Right renal cortex interstitium (tissue), 3 donors: ENCODE measurements around the gene COP1. TPM values are rescaled to one million over a fixed set of nuclear protein-coding genes. Genes with fewer than 3 reads are reported as not detected.

ENCODE experiments used
- DNase-seq, 3 donors: peaks; one replicate each; pipeline ENCODE4 v3.0.0-alpha.2; 2013; ENCODE audit warnings: low read depth in 3 of 3, low spot score in 2 of 3
- polyA plus RNA-seq, 3 donors: library from polyadenylated mRNA; unstranded; fragments of 120-200 nt; gene quantifications; one replicate each; pipeline ENCODE4 v1.2.1, GENCODE V29; 2013; ENCODE audit not compliant: insufficient read length in 3 of 3

COP1 gene
- polyA plus RNA-seq, 3 donors, result 63.9 to 70.0 (median 65.0) TPM

DNA sequence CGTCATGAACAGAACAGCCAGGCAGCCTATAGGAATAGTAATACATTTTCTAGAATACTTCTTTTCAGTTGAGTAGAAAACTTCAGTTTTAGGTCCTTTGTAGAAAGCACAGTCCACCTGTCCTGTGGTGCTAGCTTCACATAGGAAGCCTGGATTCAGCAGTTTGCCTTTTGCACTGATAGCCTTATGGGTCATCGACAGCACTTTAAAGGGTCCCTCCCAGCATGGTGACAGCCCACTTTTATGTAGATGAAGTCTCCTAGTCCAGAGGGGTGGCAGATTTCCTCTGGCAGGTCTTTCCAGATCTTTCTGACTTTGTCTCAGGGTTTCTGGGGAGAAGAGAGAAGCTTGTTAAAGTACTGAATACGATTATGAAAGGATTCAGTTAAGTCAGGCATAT, 302.3 kb downstream of the COP1 start:
- no peak for DNase-seq

DNA sequence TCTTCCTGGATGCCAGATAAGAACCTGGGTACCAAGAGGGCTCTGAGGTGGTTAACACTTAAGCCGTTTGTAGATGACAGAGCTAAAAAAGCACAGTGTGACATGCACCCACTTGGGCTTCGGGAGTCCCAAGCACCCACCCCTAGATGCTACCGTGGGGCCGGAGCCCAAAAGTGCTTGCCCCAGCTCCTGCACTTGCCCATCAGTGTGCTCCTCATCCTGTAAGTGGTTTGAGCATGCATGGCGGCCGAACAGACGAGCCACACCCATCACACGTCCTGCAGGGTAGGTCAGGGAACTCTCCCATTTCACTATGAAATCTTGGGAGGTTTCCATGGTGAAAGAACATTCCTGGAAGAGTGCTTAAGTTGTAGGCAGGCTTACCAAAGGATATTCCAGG, 304.8 kb downstream of the COP1 start:
- no peak for DNase-seq

GRCh38 chr1:175901076-175901836, 305.8 kb downstream of the COP1 start:
- no peak for DNase-seq

- no peak for DNase-seq
Observed at GRCh38 chr1:175900171-175900570, 306.9 kb downstream of the COP1 start.

DNA sequence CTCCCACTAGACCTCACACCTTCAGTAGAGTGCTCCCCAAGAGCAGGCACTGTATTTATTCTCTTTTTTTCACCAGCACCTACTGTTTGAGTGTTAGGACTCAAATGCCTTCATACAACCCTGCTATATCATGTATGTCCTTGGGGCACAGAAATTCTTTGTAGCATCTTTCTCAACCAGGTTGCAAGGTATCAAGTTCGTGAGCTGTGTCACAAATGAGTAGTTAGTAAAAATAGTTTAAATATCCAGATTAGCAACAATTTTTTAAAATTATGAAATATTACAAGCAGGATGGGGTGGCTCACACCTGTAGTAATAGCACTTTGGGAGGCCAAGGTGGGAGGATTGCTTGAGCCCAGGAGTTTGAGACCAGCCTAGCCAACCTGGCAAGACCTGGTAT, 311.1 kb downstream of the COP1 start:
- DNase-seq, result no peak
